ENCODE measurements around the gene TACR1.

TACR1 gene

DNA sequence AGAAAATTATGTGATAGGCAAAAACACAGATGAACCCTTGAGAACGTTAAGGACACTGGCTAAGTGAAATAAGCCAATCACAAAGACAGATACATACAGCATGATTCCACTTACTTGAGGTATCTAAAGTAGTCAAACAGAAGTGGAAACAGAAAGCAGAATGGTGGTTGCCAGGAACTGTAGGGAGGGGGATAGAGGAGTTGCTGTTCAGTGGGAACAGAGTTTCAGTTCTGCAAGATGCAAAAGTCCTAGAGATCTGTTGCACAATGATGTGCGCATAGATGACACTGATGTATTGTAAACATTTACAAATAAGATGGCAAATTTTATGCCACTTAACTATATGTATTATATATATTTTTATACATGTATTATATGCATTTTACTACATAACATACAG, 181.2 kb downstream of the TACR1 start:
- DNase-seq (ENCODE audit: low spot score): no peak

GRCh38 chr2:75012080-75012479, 187.2 kb downstream of the TACR1 start:
- DNase-seq (ENCODE audit: low spot score): no peak

DNA sequence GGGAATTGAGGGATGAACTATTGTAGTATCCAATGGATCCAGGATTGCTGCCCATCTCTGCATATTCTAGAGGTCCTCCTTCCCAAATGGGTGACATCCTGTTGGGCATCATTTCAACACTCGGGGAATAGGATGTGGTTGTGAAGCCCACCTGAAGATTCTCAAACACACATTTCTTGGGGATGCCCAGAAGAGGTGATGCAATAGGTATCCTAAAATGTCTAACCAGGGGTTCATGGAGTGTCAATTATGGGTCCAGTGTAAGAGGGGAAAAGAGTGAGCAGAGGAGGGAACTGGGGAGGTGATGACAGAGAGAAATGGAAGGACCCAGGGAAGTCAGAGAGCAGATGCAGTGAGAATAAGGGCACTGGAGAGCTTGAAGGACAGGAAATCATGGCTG, 188.7 kb downstream of the TACR1 start:
- no peak for DNase-seq (ENCODE audit: low spot score)

- no peak for DNase-seq (ENCODE audit: low spot score)
Measured at GRCh38 chr2:75007819-75008218, 191.5 kb downstream of the TACR1 start.

GRCh38 chr2:75007061-75007460, 192.3 kb downstream of the TACR1 start:
- DNase-seq (ENCODE audit: low spot score): no peak

DNA sequence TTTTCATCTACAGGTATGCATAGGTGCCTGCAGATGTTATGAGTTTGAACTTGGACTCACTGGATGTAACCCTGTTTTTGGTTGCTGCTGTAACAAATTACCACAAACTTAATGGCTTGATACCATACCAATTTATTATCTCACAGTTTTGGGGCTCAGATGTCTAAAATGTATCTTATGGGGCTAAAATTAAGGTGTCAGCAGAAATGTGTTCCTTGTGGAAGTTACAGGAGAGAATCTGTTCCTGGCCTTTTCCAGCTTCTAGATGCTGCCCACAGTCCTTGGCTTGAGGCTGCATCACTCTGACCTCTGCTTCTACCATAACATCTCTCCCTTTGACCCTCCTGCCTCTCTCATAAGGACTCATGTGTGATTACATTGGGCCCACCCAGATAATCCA, 193.3 kb downstream of the TACR1 start:
- no peak for DNase-seq (ENCODE audit: low spot score)

DNA sequence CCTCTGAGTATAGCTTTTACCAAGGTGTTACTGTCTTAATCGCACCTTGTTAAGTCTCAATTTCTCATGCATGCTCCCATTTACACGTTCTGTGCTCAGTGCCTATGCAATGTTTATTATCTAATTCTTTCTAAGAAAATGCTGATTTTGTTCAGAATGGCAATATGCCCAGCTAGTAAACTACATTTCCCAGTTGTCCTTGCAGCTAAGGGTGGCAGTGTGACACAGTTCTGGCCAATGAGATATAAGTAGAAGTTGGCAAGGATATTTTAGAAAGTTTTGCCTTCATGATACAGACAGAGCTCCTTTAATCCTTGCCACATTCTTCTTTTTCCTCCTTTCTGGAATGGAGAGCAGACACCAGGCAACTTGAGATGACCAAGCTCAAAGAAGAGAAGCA, 195.5 kb downstream of the TACR1 start:
- no peak for DNase-seq (ENCODE audit: low spot score)

GRCh38 chr2:75003276-75003675, 196.0 kb downstream of the TACR1 start:
- DNase-seq (ENCODE audit: low spot score): no peak

GRCh38 chr2:75002007-75002406, 197.3 kb downstream of the TACR1 start:
- no peak for DNase-seq (ENCODE audit: low spot score)

DNA sequence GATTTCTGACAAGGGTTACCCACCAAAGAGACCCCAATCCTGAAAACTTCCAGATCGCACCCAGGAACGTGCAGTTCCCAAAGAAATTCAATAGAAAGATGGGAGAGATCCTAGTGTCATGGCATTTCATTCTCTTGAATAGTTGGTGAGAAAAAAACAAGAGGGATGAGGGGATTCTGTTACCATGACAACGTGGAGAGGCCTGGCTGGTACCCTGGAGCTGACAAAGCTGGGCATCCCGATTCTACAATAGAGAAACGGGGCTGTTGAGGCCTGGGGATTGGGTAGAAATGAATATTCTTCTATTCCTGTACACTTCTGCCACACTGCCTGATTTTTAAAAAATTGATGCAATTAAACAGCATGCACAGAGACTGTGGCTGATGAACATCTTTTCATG, 199.9 kb downstream of the TACR1 start:
- DNase-seq (ENCODE audit: low spot score): no peak
